ENCODE data around the gene TENM4. TPM values are rescaled to one million over a fixed set of nuclear protein-coding genes. Genes with fewer than 3 reads are reported as not detected.
"Not testable (repeated sequence)": the region's sequence is repeated elsewhere in the genome, so short reads cannot be mapped to it uniquely, and the experiment has no call there.

TENM4 gene
- total and polyA plus RNA-seq, 4 experiments from 2014 or later = 0.25 to 0.28 TPM; not detected in 2

DNA sequence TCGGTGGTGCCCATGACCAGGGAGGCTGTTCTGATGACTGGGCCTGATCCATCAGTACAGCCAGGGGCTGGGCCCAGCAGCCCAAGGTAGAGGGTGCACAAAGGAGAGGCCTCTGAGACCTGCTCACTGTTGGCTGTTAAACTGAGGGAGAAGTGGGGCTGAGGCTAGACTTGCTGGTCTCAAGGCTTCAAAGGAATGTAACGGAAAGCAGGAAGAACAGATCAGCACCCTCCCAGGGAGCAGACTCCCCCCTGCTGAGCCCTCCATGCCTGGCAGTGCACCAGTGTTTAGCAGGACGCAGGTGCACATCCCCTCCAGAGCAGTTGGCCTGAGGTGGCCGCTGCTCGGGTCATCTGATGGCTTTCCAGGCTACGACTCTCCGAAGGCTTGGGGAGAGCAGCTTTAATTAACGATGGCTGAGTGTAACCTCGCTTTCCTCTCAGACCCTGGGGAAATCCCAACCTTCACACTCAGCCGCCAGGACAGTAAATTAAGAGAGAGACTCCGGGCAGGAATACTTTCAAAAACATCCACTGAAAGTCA, 610.5 kb downstream of the TENM4 start:
- no peak overlapping the region for H3K4me3 Mint-ChIP-seq
- no peaks in the 10 kb centered on the region for H3K36me3 Mint-ChIP-seq
- no peaks in the 10 kb centered on the region for H3K9me3 Mint-ChIP-seq
- ChIA-PET CTCF (ENCODE audit: partially characterized antibody) (no interaction called here), POLR2A (ENCODE audit: partially characterized antibody) (no interaction called here)
- H3K27me3 ChIP-seq (ENCODE audit: insufficient read depth, low read length) = no peaks in the 10 kb centered on the region
- no peak overlapping the region for H3K4me3 ChIP-seq (ENCODE audit: low read length in 2 of 2)
- intact Hi-C loops (cut with micrococcal nuclease) = no loop called here
- H3K36me3 ChIP-seq (ENCODE audit: insufficient read depth, low read length) = no peaks in the 10 kb centered on the region
- H3K27me3 Mint-ChIP-seq = peaks cover 3% of the 10 kb centered on the region in 2 donors
- no peak overlapping the region for H3K27ac ChIP-seq (ENCODE audit: low read depth, low read length)
- H3K4me1 ChIP-seq (ENCODE audit: insufficient read depth, low read length) = no peaks in the 10 kb centered on the region
- H3K4me1 Mint-ChIP-seq = no peaks in the 10 kb centered on the region
- no peak for DNase-seq
- H3K27ac Mint-ChIP-seq = no peak overlapping the region
- H3K9me3 ChIP-seq (ENCODE audit: control insufficient read depth in 1 of 2, low read length in 2 of 2) = no peaks in the 10 kb centered on the region

- Mint-ChIP-seq H3K4me1 (no peaks in the 10 kb centered on the region), H3K4me3 (no peak overlapping the region), H3K9me3 (no peaks in the 10 kb centered on the region), H3K27me3 (peaks cover 3% of the 10 kb centered on the region in 2 donors), H3K27ac (no peak overlapping the region), H3K36me3 (no peaks in the 10 kb centered on the region)
- no peak overlapping the region for H3K4me3 ChIP-seq (ENCODE audit: low read length in 2 of 2)
- no peaks in the 10 kb centered on the region for H3K27me3 ChIP-seq (ENCODE audit: insufficient read depth, low read length)
- CTCF ChIA-PET (ENCODE audit: partially characterized antibody) = no interaction called here
- H3K36me3 ChIP-seq (ENCODE audit: insufficient read depth, low read length) = no peaks in the 10 kb centered on the region
- DNase-seq = no peak
- intact Hi-C loops (cut with micrococcal nuclease) = no loop called here
- no peak overlapping the region for H3K27ac ChIP-seq (ENCODE audit: low read depth, low read length)
- no peaks in the 10 kb centered on the region for H3K4me1 ChIP-seq (ENCODE audit: insufficient read depth, low read length)
- no peaks in the 10 kb centered on the region for H3K9me3 ChIP-seq (ENCODE audit: control insufficient read depth in 1 of 2, low read length in 2 of 2)
- POLR2A ChIA-PET (ENCODE audit: partially characterized antibody) = no interaction called here
Observed at GRCh38 chr11:78829146-78829545, 611.7 kb downstream of the TENM4 start.

DNA sequence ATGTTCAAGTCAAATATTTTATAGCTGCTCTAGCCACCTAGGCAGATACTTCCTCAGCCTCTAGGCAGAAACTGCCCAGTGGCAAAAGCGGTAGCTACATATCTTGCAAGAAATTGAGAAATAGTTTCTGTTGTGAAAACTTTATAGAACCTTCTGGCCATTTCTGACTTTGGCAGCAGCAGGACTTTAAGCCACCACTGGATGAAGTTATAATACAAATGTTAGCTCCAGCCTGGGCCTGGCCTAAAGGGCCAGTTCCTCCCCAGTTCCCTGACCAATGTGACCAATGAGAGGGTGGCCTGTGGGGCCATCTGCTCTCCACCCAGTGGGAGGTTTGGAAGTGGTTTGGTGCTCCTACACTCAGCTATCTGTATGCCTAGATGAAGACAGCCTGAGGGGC, 612.2 kb downstream of the TENM4 start:
- Histone ChIP-seq H3K27me3 (ENCODE audit: insufficient read depth, low read length) (no peaks in the 10 kb centered on the region), H3K4me3 (ENCODE audit: low read length in 2 of 2) (no peak overlapping the region), H3K27ac (ENCODE audit: low read depth, low read length) (no peak overlapping the region), H3K36me3 (ENCODE audit: insufficient read depth, low read length) (no peaks in the 10 kb centered on the region), H3K4me1 (ENCODE audit: insufficient read depth, low read length) (no peaks in the 10 kb centered on the region), H3K9me3 (ENCODE audit: control insufficient read depth in 1 of 2, low read length in 2 of 2) (no peaks in the 10 kb centered on the region)
- Mint-ChIP-seq H3K36me3 (no peaks in the 10 kb centered on the region), H3K27me3 (peaks cover 3% of the 10 kb centered on the region in 2 donors), H3K27ac (no peak overlapping the region), H3K9me3 (no peaks in the 10 kb centered on the region), H3K4me3 (no peak overlapping the region), H3K4me1 (no peaks in the 10 kb centered on the region)
- CTCF ChIA-PET (ENCODE audit: partially characterized antibody) = no interaction called here
- no peak for DNase-seq
- POLR2A ChIA-PET (ENCODE audit: partially characterized antibody) = no interaction called here
- intact Hi-C loops (cut with micrococcal nuclease) = no loop called here

DNA sequence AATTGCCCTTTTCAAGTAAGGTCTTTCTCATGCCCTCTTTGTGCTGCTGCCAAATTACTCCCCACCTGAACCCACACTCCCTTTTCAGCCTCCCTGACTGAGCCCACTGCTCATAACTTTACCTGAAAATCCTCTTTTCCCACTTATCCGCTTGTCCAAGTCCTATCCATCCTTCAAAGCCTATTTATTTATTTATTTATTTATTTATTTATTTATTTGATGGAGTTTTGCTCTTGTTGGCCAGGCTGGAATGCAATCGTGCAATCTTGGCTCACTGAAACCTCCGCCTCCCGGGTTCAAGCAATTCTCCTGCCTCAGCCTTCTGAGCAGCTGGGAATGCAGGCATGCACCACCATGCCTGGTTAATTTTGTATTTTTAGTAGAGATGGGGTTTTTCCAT, 613.5 kb downstream of the TENM4 start:
- H3K27me3 Mint-ChIP-seq; DNase-seq; H3K36me3 Mint-ChIP-seq; H3K4me1 Mint-ChIP-seq; H3K9me3 ChIP-seq (ENCODE audit: control insufficient read depth in 1 of 2, low read length in 2 of 2); H3K4me3 Mint-ChIP-seq; POLR2A ChIA-PET (ENCODE audit: partially characterized antibody); H3K4me1 ChIP-seq (ENCODE audit: insufficient read depth, low read length); H3K36me3 ChIP-seq (ENCODE audit: insufficient read depth, low read length); H3K9me3 Mint-ChIP-seq; H3K4me3 ChIP-seq (ENCODE audit: low read length in 2 of 2); H3K27me3 ChIP-seq (ENCODE audit: insufficient read depth, low read length); H3K27ac Mint-ChIP-seq; intact Hi-C loops (cut with micrococcal nuclease); H3K27ac ChIP-seq (ENCODE audit: low read depth, low read length); CTCF ChIA-PET (ENCODE audit: partially characterized antibody): not testable (repeated sequence)

DNA sequence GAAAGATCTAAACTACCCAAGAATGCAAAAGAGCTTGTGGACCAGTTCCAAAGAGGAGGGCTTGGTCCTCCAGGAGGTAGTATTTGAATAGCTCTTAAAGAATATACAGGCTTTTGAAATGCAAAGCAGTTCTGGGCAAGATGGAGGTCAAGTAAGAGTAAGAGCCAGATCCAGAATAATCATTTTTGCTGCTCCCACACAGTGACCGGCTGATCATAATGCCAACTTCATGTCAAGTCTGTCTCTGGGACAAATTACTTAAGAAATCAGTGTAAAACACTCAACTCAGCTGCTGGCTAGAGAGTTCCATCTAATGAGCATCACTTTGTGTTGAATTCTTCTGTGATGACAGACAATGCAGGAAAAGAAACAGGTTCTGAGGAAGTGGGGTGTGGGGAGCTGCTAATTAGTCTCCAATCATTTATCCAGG, 615.2 kb downstream of the TENM4 start:
- ChIA-PET POLR2A (ENCODE audit: partially characterized antibody) (no interaction called here), CTCF (ENCODE audit: partially characterized antibody) (no interaction called here)
- intact Hi-C loops (cut with micrococcal nuclease) = no loop called here
- Mint-ChIP-seq H3K9me3 (no peaks in the 10 kb centered on the region), H3K36me3 (no peaks in the 10 kb centered on the region), H3K27ac (no peak overlapping the region), H3K4me1 (no peaks in the 10 kb centered on the region), H3K4me3 (no peak overlapping the region), H3K27me3 (peaks cover 3% of the 10 kb centered on the region in 2 donors)
- Histone ChIP-seq H3K27me3 (ENCODE audit: insufficient read depth, low read length) (no peaks in the 10 kb centered on the region), H3K4me3 (ENCODE audit: low read length in 2 of 2) (no peak overlapping the region), H3K9me3 (ENCODE audit: control insufficient read depth in 1 of 2, low read length in 2 of 2) (no peaks in the 10 kb centered on the region), H3K4me1 (ENCODE audit: insufficient read depth, low read length) (no peaks in the 10 kb centered on the region), H3K36me3 (ENCODE audit: insufficient read depth, low read length) (no peaks in the 10 kb centered on the region), H3K27ac (ENCODE audit: low read depth, low read length) (no peak overlapping the region)
- no peak for DNase-seq

DNA sequence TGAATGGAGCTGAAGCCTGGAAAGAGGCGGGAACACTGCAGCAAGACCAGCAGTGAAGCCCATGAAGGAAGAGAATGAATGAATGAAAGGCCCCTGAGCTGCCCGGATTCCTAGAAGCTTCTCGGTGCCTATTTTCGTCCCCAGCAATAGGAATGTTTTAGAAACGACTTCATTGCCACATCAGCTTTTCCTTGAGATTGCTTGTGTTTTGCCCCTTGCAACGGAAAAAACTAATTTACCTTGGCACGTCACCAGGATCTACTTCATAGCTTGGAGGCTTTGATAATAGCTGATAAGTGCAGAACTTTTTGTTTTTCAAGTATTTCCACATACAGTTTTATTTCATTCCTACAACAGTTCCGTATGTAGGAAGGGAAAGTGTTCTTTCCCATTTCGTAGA, 617.2 kb downstream of the TENM4 start:
- no peaks in the 10 kb centered on the region for H3K4me1 ChIP-seq (ENCODE audit: insufficient read depth, low read length)
- no peak overlapping the region for H3K4me3 ChIP-seq (ENCODE audit: low read length in 2 of 2)
- DNase-seq = no peak
- POLR2A ChIA-PET (ENCODE audit: partially characterized antibody) = no interaction called here
- H3K9me3 ChIP-seq (ENCODE audit: control insufficient read depth in 1 of 2, low read length in 2 of 2) = no peaks in the 10 kb centered on the region
- no peaks in the 10 kb centered on the region for H3K36me3 Mint-ChIP-seq
- no peaks in the 10 kb centered on the region for H3K36me3 ChIP-seq (ENCODE audit: insufficient read depth, low read length)
- no peaks in the 10 kb centered on the region for H3K9me3 Mint-ChIP-seq
- no peaks in the 10 kb centered on the region for H3K27me3 ChIP-seq (ENCODE audit: insufficient read depth, low read length)
- intact Hi-C loops (cut with micrococcal nuclease) = no loop called here
- no peak overlapping the region for H3K27ac Mint-ChIP-seq
- CTCF ChIA-PET (ENCODE audit: partially characterized antibody) = no interaction called here
- H3K4me1 Mint-ChIP-seq = no peaks in the 10 kb centered on the region
- no peak overlapping the region for H3K4me3 Mint-ChIP-seq
- no peak overlapping the region for H3K27ac ChIP-seq (ENCODE audit: low read depth, low read length)
- peaks cover 0 to 3% of the 10 kb centered on the region in 2 donors for H3K27me3 Mint-ChIP-seq

DNA sequence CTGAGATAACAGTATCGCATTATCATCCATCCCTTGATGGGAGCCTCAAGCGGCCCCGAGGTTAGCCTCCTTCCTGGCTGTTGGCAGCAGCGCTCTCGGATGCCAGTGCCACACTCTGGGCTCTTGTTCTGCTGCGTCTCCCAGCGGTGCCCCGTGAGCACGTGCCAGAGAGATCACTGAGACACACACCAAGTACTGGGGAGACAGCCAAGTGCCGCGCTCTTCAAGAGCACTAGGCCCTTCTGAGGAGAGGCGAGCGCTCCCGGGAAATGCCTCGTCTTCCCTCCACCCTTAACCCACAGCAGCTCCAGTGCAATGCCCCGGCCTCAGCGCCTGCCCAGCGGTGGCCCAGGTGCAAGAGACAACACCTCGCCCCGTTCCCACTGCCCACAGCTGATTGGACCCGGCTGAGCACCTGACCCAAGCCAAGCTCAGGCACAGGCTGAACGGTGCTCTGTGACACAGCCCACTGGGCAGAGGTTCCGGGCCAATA, 617.9 kb downstream of the TENM4 start:
- H3K27me3 ChIP-seq (ENCODE audit: insufficient read depth, low read length) = no peaks in the 10 kb centered on the region
- intact Hi-C loops (cut with micrococcal nuclease) = no loop called here
- Mint-ChIP-seq H3K27me3 (peaks cover 0 to 1% of the 10 kb centered on the region in 2 donors), H3K9me3 (no peaks in the 10 kb centered on the region), H3K4me3 (no peak overlapping the region), H3K36me3 (no peaks in the 10 kb centered on the region), H3K27ac (no peak overlapping the region), H3K4me1 (no peaks in the 10 kb centered on the region)
- no peaks in the 10 kb centered on the region for H3K36me3 ChIP-seq (ENCODE audit: insufficient read depth, low read length)
- no peak overlapping the region for H3K27ac ChIP-seq (ENCODE audit: low read depth, low read length)
- H3K4me3 ChIP-seq (ENCODE audit: low read length in 2 of 2) = no peak overlapping the region
- no peaks in the 10 kb centered on the region for H3K9me3 ChIP-seq (ENCODE audit: control insufficient read depth in 1 of 2, low read length in 2 of 2)
- POLR2A ChIA-PET (ENCODE audit: partially characterized antibody) = no interaction called here
- CTCF ChIA-PET (ENCODE audit: partially characterized antibody) = no interaction called here
- DNase-seq = no peak
- H3K4me1 ChIP-seq (ENCODE audit: insufficient read depth, low read length) = no peaks in the 10 kb centered on the region

Data from CD4-positive, alpha-beta memory T cell (primary cell).